HCT116 (cell line): ENCODE data around the gene GTF2H1. TPM values are rescaled to one million over a fixed set of nuclear protein-coding genes. Genes with fewer than 3 reads are reported as not detected.

ENCODE experiments used
- ATAC-seq: fragments of 200-7000 bp; cut with Tn5 transposase; 2 replicates; pipeline ENCODE4 v1.9.1; 2020; ENCODE audit warnings: mild to moderate bottlenecking, moderate library complexity
- BruUV-seq: library from RNA; stranded (reverse); fragments of 400-500 nt; replicated peaks from 2 replicates; lab custom pipeline; 2021; lab: Mats Ljungman, UMichigan
- CTCF ChIA-PET: fragments of 300-600 bp; sonication (Branson Sonifier 250); formaldehyde crosslinking; loops from one replicate; lab custom pipeline; 2021; ENCODE audit warnings: antibody characterized with exemption; lab: Charles Lee
- POLR2A ChIA-PET: fragments of 300-600, 350-600 bp; sonication (Branson Sonifier 250); formaldehyde crosslinking; loops from one replicate; lab custom pipeline; 2021; ENCODE audit warnings: antibody characterized with exemption; lab: Charles Lee
- RAD21 ChIA-PET, 2 experiments: fragments of 300-600 bp; sonication (Branson Sonifier 250); formaldehyde crosslinking; loops; one replicate each; lab custom pipeline; 2023; ENCODE audit warnings: low total read pairs in 2 of 2; ENCODE audit not compliant: uncharacterized antibody in 2 of 2, unreplicated experiment in 2 of 2, low non-redundant PET in 1 of 2; lab: Charles Lee
- DNase-seq: peaks from one replicate; pipeline ENCODE4 v3.0.0-alpha.2; 2010; ENCODE audit warnings: low read depth, low spot score
- H2AFZ ChIP-seq: fragments of 200-600 bp; shearing (Covaris generic), sonication (generic); 2 replicates; pipeline ENCODE4 v1.6.1; 2017; ENCODE audit warnings: low read depth, mixed run types, mixed read lengths, antibody characterized with exemption, low read length; ENCODE audit not compliant: poor library complexity, severe bottlenecking
- H3K27ac ChIP-seq: 2 replicates; pipeline ENCODE4 v1.5.1; 2012; ENCODE audit warnings: low read depth, low read length
- H3K27me3 ChIP-seq: fragments of 200-600 bp; sonication (generic); 2 replicates; pipeline ENCODE4 v1.6.1; 2016; ENCODE audit warnings: mixed run types, low read length, mixed read lengths; ENCODE audit not compliant: insufficient read depth
- H3K36me3 ChIP-seq, 2 experiments: fragments of 200-500 bp in 1 of 2; fragments of 200-600 bp in 1 of 2; sonication (Bioruptor generic) in 1 of 2; sonication (generic) in 1 of 2; 2 replicates each; pipeline versions ENCODE4 v1.5.1 to v1.6.1; 2014 to 2016; ENCODE audit warnings: low read length in 2 of 2, inconsistent platforms in 1 of 2, mixed read lengths in 1 of 2, mixed run types in 1 of 2; ENCODE audit not compliant: insufficient read depth in 2 of 2, control insufficient read depth in 1 of 2
- H3K4me1 ChIP-seq, 2 experiments: fragments of 200-600 bp in 1 of 2; sonication (generic) in 1 of 2; 2 replicates each; pipeline versions ENCODE4 v1.5.1 to v1.6.1; 2012 to 2017; ENCODE audit warnings: low read length in 2 of 2, inconsistent platforms in 1 of 2, mild to moderate bottlenecking in 1 of 2, mixed read lengths in 1 of 2, mixed run types in 1 of 2, moderate library complexity in 1 of 2; ENCODE audit not compliant: insufficient read depth in 2 of 2, control insufficient read depth in 1 of 2
- H3K4me2 ChIP-seq: fragments of 200-600 bp; sonication (generic); 2 replicates; pipeline ENCODE4 v1.6.1; 2017; ENCODE audit warnings: mixed run types, low read length, mixed read lengths
- H3K4me3 ChIP-seq, 2 experiments: fragments of 200-600 bp in 1 of 2; sonication (generic) in 1 of 2; replicated peaks in 1 of 2; 2 replicates each; pipeline ENCODE4 v1.5.1; 2011 to 2016; ENCODE audit warnings: low read length in 2 of 2, control low read depth in 1 of 2, low read depth in 1 of 2, mild to moderate bottlenecking in 1 of 2, mixed read lengths in 1 of 2, mixed run types in 1 of 2
- H3K79me2 ChIP-seq: fragments of 200-600 bp; sonication (generic); 2 replicates; pipeline ENCODE4 v1.6.1; 2017; ENCODE audit warnings: mild to moderate bottlenecking, mixed run types, low read length, moderate library complexity, mixed read lengths; ENCODE audit not compliant: insufficient read depth
- H3K9ac ChIP-seq: fragments of 200-600 bp; sonication (generic); 2 replicates; pipeline ENCODE4 v1.6.1; 2016; ENCODE audit warnings: low read length, mixed read lengths
- H3K9me2 ChIP-seq: fragments of 200-600 bp; sonication (generic), shearing (Covaris generic); 2 replicates; pipeline ENCODE4 v1.6.1; 2017; ENCODE audit warnings: mixed run types, mild to moderate bottlenecking, moderate library complexity; ENCODE audit not compliant: insufficient read depth
- H3K9me3 ChIP-seq, 2 experiments: fragments of 200-500 bp in 1 of 2; fragments of 200-600 bp in 1 of 2; sonication (Bioruptor generic) in 1 of 2; sonication (generic) in 1 of 2; 2 replicates each; pipeline ENCODE4 v1.6.1; 2014 to 2017; ENCODE audit warnings: low read length in 2 of 2, mixed read lengths in 2 of 2, inconsistent platforms in 1 of 2, low read depth in 1 of 2, mild to moderate bottlenecking in 1 of 2, mixed run types in 1 of 2, moderate library complexity in 1 of 2; ENCODE audit not compliant: control insufficient read depth in 1 of 2, insufficient read depth in 1 of 2
- H4K20me1 ChIP-seq: fragments of 200-600 bp; sonication (generic), shearing (Covaris generic); 2 replicates; pipeline ENCODE4 v1.6.1; 2017; ENCODE audit warnings: mixed run types, mild to moderate bottlenecking, moderate library complexity; ENCODE audit not compliant: insufficient read depth
- CBX3 ChIP-seq: IDR thresholded peaks from 2 replicates; pipeline ENCODE4 v1.6.1; 2012; ENCODE audit warnings: low read depth
- CEBPB ChIP-seq: IDR thresholded peaks from 2 replicates; pipeline ENCODE4 v1.6.1; 2012; ENCODE audit warnings: low read depth
- EGR1 ChIP-seq: IDR thresholded peaks from 2 replicates; pipeline ENCODE4 v1.6.1; 2012; ENCODE audit warnings: low read depth
- ELF1 ChIP-seq: IDR thresholded peaks from 2 replicates; pipeline ENCODE4 v1.6.1; 2012; ENCODE audit warnings: low read depth, borderline replicate concordance
- EZH2 ChIP-seq: fragments of 200-600 bp; sonication (generic); IDR thresholded peaks from 2 replicates; pipeline ENCODE4 v1.6.1; 2017; ENCODE audit warnings: antibody characterized with exemption, mixed run types
- EZH2phosphoT487 ChIP-seq: fragments of 200-600 bp; IDR thresholded peaks from 2 replicates; pipeline ENCODE4 v1.6.1; 2018; ENCODE audit warnings: antibody characterized with exemption, borderline replicate concordance
- FOSL1 ChIP-seq: IDR thresholded peaks from 2 replicates; pipeline ENCODE4 v1.6.1; 2012; ENCODE audit warnings: low read depth
- JUND ChIP-seq: IDR thresholded peaks from 2 replicates; pipeline ENCODE4 v1.6.1; 2012
- POLR2A ChIP-seq: IDR thresholded peaks from 2 replicates; pipeline ENCODE4 v1.7.0; 2011; ENCODE audit warnings: borderline replicate concordance; ENCODE audit not compliant: insufficient read depth, insufficient read length; ENCODE audit errors: extremely low read depth
- POLR2AphosphoS5 ChIP-seq: IDR thresholded peaks from 2 replicates; pipeline ENCODE4 v1.6.1; 2011; ENCODE audit warnings: mild to moderate bottlenecking, low read depth, low read length, moderate library complexity
- RAD21 ChIP-seq: IDR thresholded peaks from 2 replicates; pipeline ENCODE4 v1.6.1; 2012; ENCODE audit warnings: low read depth, mild to moderate bottlenecking
- SIN3A ChIP-seq: IDR thresholded peaks from 2 replicates; pipeline ENCODE4 v1.6.1; 2012; ENCODE audit warnings: low read depth
- SP1 ChIP-seq: IDR thresholded peaks from 2 replicates; pipeline ENCODE4 v1.6.1; 2012; ENCODE audit warnings: low read depth
- SRF ChIP-seq: IDR thresholded peaks from 2 replicates; pipeline ENCODE4 v1.6.1; 2012; ENCODE audit warnings: low read depth
- TCF7L2 ChIP-seq: IDR thresholded peaks from 2 replicates; pipeline ENCODE4 v1.7.0; 2011; ENCODE audit warnings: borderline replicate concordance, inconsistent platforms; ENCODE audit not compliant: insufficient read depth, insufficient read length; ENCODE audit errors: extremely low read depth
- YY1 ChIP-seq: IDR thresholded peaks from 2 replicates; pipeline ENCODE4 v1.6.1; 2011; ENCODE audit warnings: low read length, low read depth, moderate library complexity, mild to moderate bottlenecking; ENCODE audit not compliant: insufficient replicate concordance; ENCODE audit errors: extremely low read depth
- ZFX ChIP-seq: fragments of 450-650 bp; IDR thresholded peaks from 2 replicates; pipeline ENCODE4 v1.6.1; 2017
- ZNF274 ChIP-seq: fragments of 200-500 bp; sonication (Bioruptor generic); IDR thresholded peaks from 2 replicates; pipeline ENCODE4 v1.6.1; 2014; ENCODE audit warnings: mild to moderate bottlenecking, low read depth, low read length, inconsistent platforms
- intact Hi-C: fragments of 100-400 bp; cut with micrococcal nuclease; formaldehyde crosslinking; loops from 2 replicates; pipeline ENCODE4 v1.10.0; 2022
- total RNA-seq: library from RNA; stranded (reverse); gene quantifications from one replicate; pipeline ENCODE4 v1.2.1, GENCODE V29; 2021; ENCODE audit not compliant: unreplicated experiment
- TF ChIP-seq, protein P1 (sequence below), 3 experiments: fragments of 200-600 bp in 1 of 3; sonication (generic) in 1 of 3; IDR thresholded peaks in 2 of 3; conservative IDR thresholded peaks in 1 of 3; 2 replicates each; pipeline ENCODE4 v1.5.1; 2012 to 2017; ENCODE audit warnings: low read depth in 2 of 3, low read length in 2 of 3, antibody characterized with exemption in 1 of 3, borderline replicate concordance in 1 of 3, control low read depth in 1 of 3, mild to moderate bottlenecking in 1 of 3, mixed read lengths in 1 of 3, mixed run types in 1 of 3, moderate library complexity in 1 of 3; ENCODE audit not compliant: insufficient read depth in 1 of 3
- TF ChIP-seq, protein P2 (sequence below): IDR thresholded peaks from 2 replicates; pipeline ENCODE4 v1.6.1; 2011; ENCODE audit warnings: mild to moderate bottlenecking, low read length, moderate library complexity; ENCODE audit not compliant: insufficient replicate concordance; ENCODE audit errors: extremely low read depth
- TF ChIP-seq, protein P3 (sequence below): IDR thresholded peaks from 2 replicates; pipeline ENCODE4 v1.6.1; 2012
- TF ChIP-seq, protein P4 (sequence below): IDR thresholded peaks from 2 replicates; pipeline ENCODE4 v1.6.1; 2012

GTF2H1 gene
- total RNA-seq, 1 experiment from 2014 or later = 37.3 TPM

DNA sequence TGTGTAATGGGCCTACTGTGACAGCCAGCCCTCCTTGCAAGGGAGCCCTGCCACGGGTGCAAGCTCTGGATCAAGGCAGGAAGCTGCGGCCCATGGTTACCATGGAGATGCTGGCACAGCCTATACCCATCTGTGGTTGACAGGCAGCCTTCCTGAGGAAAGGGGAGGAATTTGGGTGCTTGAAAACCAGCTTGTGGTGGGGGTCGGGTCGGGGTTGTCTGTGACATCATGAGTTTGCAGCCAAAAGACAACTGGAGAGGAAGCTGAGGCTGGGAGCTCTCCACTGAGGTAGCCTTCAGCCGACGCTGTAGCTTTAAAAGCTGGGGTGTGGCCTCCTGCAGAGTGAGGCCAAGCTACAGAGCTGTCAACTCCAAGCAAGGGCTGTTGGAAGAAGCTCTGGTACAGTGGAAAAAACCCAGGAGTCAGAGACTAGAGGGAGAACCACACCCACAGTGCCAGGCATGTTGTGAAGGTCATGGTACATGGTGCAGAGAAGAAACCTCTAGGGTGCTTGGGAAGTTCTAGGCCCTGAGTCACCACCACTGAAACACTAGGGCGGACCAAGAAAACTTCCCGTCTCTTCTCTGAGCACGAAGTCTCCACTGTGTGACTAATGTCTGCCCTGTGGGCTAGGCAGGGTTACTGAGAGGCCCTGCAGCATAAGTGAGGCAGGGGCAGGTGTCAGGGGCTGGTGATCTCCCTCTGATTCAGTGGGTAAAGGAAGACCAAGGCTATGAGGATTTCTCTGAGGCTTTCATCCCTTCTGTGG is 61.2 kb downstream of the GTF2H1 start:
- no peaks in the 10 kb centered on the region for H3K9me3 ChIP-seq
- peak overlapping the region in 1 of 2 experiments; percentile 31; a peak in 2 of 4 replicates for H3K4me3 ChIP-seq
- H3K27me3 ChIP-seq = no peaks in the 10 kb centered on the region
- peaks cover 23 to 24% of the 10 kb centered on the region in 2 experiments for H3K4me1 ChIP-seq
- H3K27ac ChIP-seq = peak overlapping the region; percentile 94
- BruUV-seq = no TSS peak
- POLR2A ChIA-PET = interaction anchor here (0.5 to 2.7 kb wide), 3 partner anchors 11 to 112 kb away, joined by 3 to 88 read pairs (median 7); partner anchors contain the start of genes HPS5 and LDHA
- peak overlapping the region; percentile 58 for H3K4me2 ChIP-seq
- intact Hi-C loops = no loop called here
- H3K79me2 ChIP-seq = no peaks in the 10 kb centered on the region
- peak overlapping the region; percentile 54 for H3K9ac ChIP-seq
- ATAC-seq (peak; percentile 86), DNase-seq (peak; percentile 84)
- RAD21 ChIA-PET = interaction anchor here in 1 of 2 experiments (1.6 kb wide), 1 partner anchor 11 kb away, joined by 6 read pairs; the partner anchor contains the start of gene LDHA
- CTCF ChIA-PET = interaction anchor here (1.4 to 1.9 kb wide), 2 partner anchors 11 to 140 kb away, joined by 4 to 7 read pairs; partner anchors contain the start of gene LDHA
- H4K20me1 ChIP-seq = no peaks in the 10 kb centered on the region
- H3K36me3 ChIP-seq = no peaks in the 10 kb centered on the region
- H3K9me2 ChIP-seq = no peaks in the 10 kb centered on the region
- peak overlapping the region; percentile 10 for H2AFZ ChIP-seq
- TF ChIP-seq, protein P1, sequence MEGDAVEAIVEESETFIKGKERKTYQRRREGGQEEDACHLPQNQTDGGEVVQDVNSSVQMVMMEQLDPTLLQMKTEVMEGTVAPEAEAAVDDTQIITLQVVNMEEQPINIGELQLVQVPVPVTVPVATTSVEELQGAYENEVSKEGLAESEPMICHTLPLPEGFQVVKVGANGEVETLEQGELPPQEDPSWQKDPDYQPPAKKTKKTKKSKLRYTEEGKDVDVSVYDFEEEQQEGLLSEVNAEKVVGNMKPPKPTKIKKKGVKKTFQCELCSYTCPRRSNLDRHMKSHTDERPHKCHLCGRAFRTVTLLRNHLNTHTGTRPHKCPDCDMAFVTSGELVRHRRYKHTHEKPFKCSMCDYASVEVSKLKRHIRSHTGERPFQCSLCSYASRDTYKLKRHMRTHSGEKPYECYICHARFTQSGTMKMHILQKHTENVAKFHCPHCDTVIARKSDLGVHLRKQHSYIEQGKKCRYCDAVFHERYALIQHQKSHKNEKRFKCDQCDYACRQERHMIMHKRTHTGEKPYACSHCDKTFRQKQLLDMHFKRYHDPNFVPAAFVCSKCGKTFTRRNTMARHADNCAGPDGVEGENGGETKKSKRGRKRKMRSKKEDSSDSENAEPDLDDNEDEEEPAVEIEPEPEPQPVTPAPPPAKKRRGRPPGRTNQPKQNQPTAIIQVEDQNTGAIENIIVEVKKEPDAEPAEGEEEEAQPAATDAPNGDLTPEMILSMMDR (IDR thresholded peaks at IDR 0.05 in 2 of 3, conservative IDR thresholded peaks at IDR 0.05 in 1 of 3; ENCODE audit: borderline replicate concordance in 1 of 3, insufficient read depth in 1 of 3, low read depth in 2 of 3, low read length in 2 of 3) = no peak
- TF ChIP-seq POLR2AphosphoS5 = 0 out of 2 replicates have a peak, but pooled peaks have one; percentile 19
- no peak for TF ChIP-seq EZH2phosphoT487
- TF ChIP-seq TCF7L2 = no peak
- TF ChIP-seq ELF1 = no peak
- no peak for TF ChIP-seq SRF
- TF ChIP-seq ZNF274 = no peak
- TF ChIP-seq SIN3A = peak; percentile 37; the same call in 1 of the 2 replicates
- TF ChIP-seq ZFX = 0 out of 2 replicates have a peak, but pooled peaks have one; percentile 24
- peak; percentile 34; the same call in 1 of the 2 replicates for TF ChIP-seq JUND
- TF ChIP-seq, protein P2, sequence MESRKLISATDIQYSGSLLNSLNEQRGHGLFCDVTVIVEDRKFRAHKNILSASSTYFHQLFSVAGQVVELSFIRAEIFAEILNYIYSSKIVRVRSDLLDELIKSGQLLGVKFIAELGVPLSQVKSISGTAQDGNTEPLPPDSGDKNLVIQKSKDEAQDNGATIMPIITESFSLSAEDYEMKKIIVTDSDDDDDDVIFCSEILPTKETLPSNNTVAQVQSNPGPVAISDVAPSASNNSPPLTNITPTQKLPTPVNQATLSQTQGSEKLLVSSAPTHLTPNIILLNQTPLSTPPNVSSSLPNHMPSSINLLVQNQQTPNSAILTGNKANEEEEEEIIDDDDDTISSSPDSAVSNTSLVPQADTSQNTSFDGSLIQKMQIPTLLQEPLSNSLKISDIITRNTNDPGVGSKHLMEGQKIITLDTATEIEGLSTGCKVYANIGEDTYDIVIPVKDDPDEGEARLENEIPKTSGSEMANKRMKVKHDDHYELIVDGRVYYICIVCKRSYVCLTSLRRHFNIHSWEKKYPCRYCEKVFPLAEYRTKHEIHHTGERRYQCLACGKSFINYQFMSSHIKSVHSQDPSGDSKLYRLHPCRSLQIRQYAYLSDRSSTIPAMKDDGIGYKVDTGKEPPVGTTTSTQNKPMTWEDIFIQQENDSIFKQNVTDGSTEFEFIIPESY = no peak
- no peak for TF ChIP-seq POLR2A
- TF ChIP-seq SP1 = peak; percentile 93
- TF ChIP-seq YY1 = no peak
- no peak for TF ChIP-seq CBX3
- TF ChIP-seq EGR1 = no peak
- TF ChIP-seq FOSL1 = peak; percentile 69
- TF ChIP-seq RAD21 = no peak
- TF ChIP-seq, protein P3, sequence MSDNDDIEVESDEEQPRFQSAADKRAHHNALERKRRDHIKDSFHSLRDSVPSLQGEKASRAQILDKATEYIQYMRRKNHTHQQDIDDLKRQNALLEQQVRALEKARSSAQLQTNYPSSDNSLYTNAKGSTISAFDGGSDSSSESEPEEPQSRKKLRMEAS = peak; percentile 65; the same call in 1 of the 2 replicates
- no peak for TF ChIP-seq CEBPB
- TF ChIP-seq EZH2 = no peak
- TF ChIP-seq, protein P4, sequence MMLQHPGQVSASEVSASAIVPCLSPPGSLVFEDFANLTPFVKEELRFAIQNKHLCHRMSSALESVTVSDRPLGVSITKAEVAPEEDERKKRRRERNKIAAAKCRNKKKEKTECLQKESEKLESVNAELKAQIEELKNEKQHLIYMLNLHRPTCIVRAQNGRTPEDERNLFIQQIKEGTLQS = no peak
